Stimulated activated CD8-positive, alpha-beta memory T cell treated with anti-CD3 and anti-CD28 coated beads, Interleukin-4, amount 100 ng/mL, for 48 hours (primary cell): ENCODE results near the gene CCND2.

ENCODE experiments used
- DNase-seq: peaks from one replicate; pipeline ENCODE4 v3.0.0-alpha.2; 2020

CCND2 gene

GRCh38 chr12:4293299-4293965 lies 19.9 kb downstream of the CCND2 start:
- peak; percentile 73 for DNase-seq

GRCh38 chr12:4293966-4294505 lies 20.5 kb downstream of the CCND2 start:
- DNase-seq = no peak

- no peak for DNase-seq
Measured at GRCh38 chr12:4296751-4297150, 23.2 kb downstream of the CCND2 start.

- no peak for DNase-seq
Measured at GRCh38 chr12:4297617-4298016, 24.1 kb downstream of the CCND2 start.

GRCh38 chr12:4300883-4301282 lies 27.3 kb downstream of the CCND2 start:
- DNase-seq = no peak

- DNase-seq = peak; percentile 13
Measured at GRCh38 chr12:4301932-4302501, 28.5 kb downstream of the CCND2 start.

GRCh38 chr12:4302881-4303280 lies 29.3 kb downstream of the CCND2 start:
- no peak for DNase-seq

GRCh38 chr12:4303750-4304149 lies 30.2 kb downstream of the CCND2 start:
- DNase-seq = peak; percentile 23

GRCh38 chr12:4307593-4308333 lies 34.2 kb downstream of the CCND2 start:
- DNase-seq = no peak

GRCh38 chr12:4308334-4308950 lies 34.9 kb downstream of the CCND2 start:
- DNase-seq = no peak

- no peak for DNase-seq
Measured at GRCh38 chr12:4311776-4312175, 38.2 kb downstream of the CCND2 start.

- DNase-seq = no peak
Measured at GRCh38 chr12:4312251-4312650, 38.7 kb downstream of the CCND2 start.

GRCh38 chr12:4320497-4320852 lies 46.9 kb downstream of the CCND2 start:
- no peak for DNase-seq

GRCh38 chr12:4320853-4321701 lies 47.5 kb downstream of the CCND2 start, which contains the start of gene TIGAR:
Gene TIGAR, plus strand, starts transcription at chr12:4321213. Its CDS starts 59 bp downstream, at chr12:4321272.
- peak; percentile 92 for DNase-seq

- DNase-seq = no peak
Measured at GRCh38 chr12:4322726-4323125, 49.2 kb downstream of the CCND2 start.
